IMR-90 (cell line): ENCODE measurements around the gene SV2C. TPM values are rescaled to one million over a fixed set of nuclear protein-coding genes. Genes with fewer than 3 reads are reported as not detected.

Source experiments
- ATAC-seq: fragments of 200-7000 bp; cut with Tn5 transposase; 2 replicates; pipeline ENCODE4 v1.9.1; 2020; ENCODE audit warnings: low read depth, mild to moderate bottlenecking, moderate library complexity
- BruUV-seq: library from RNA; stranded (reverse); fragments of 400-500 nt; replicated peaks from 2 replicates; lab custom pipeline; 2021; lab: Mats Ljungman, UMichigan
- CTCF ChIA-PET: fragments of 300-600 bp; formaldehyde crosslinking; extraction: SDS; loops from one replicate; lab custom pipeline; 2021; ENCODE audit warnings: antibody characterized with exemption; lab: Yijun Ruan, JAX
- POLR2A ChIA-PET: fragments of 300-600 bp; sonication (Branson Sonifier 250); formaldehyde crosslinking; loops from one replicate; lab custom pipeline; 2022; ENCODE audit warnings: antibody characterized with exemption; ENCODE audit not compliant: unreplicated experiment; lab: Charles Lee
- DNase-seq: peaks from one replicate; pipeline ENCODE4 v3.0.0; 2013
- H2AFZ ChIP-seq: replicated peaks from 2 replicates; pipeline ENCODE3; 2013; ENCODE audit warnings: low read length, mild to moderate bottlenecking; ENCODE audit not compliant: poor library complexity
- H2AK5ac ChIP-seq: 2 replicates; pipeline ENCODE4 v1.6.1; 2013; ENCODE audit warnings: low read depth, low read length, inconsistent platforms
- H2AK9ac ChIP-seq: replicated peaks from 2 replicates; pipeline ENCODE3; 2013; ENCODE audit warnings: mild to moderate bottlenecking, low read depth, low read length, moderate library complexity; ENCODE audit not compliant: poor library complexity
- H2BK120ac ChIP-seq: 2 replicates; pipeline ENCODE4 v1.6.1; 2013; ENCODE audit warnings: low read depth, low read length, inconsistent platforms
- H2BK15ac ChIP-seq: 3 replicates; pipeline ENCODE4 v1.6.1; 2013; ENCODE audit warnings: low read depth, low read length, inconsistent platforms
- H2BK20ac ChIP-seq: 2 replicates; pipeline ENCODE4 v1.6.1; 2013; ENCODE audit warnings: low read depth, mild to moderate bottlenecking, inconsistent platforms, low read length, moderate library complexity
- H2BK5ac ChIP-seq: 2 replicates; pipeline ENCODE4 v1.6.1; 2013; ENCODE audit warnings: mild to moderate bottlenecking, low read depth, low read length, inconsistent platforms; ENCODE audit not compliant: poor library complexity, severe bottlenecking
- H3K14ac ChIP-seq: replicated peaks from 2 replicates; pipeline ENCODE4 v1.6.1; 2013; ENCODE audit warnings: low read depth, low read length, inconsistent platforms
- H3K18ac ChIP-seq: 2 replicates; pipeline ENCODE4 v1.6.1; 2013; ENCODE audit warnings: low read depth, low read length, control low read depth
- H3K23ac ChIP-seq: 2 replicates; pipeline ENCODE4 v1.6.1; 2013; ENCODE audit warnings: low read depth, low read length, inconsistent platforms
- H3K27ac ChIP-seq: 2 replicates; pipeline ENCODE4 v1.5.1; 2013; ENCODE audit warnings: mild to moderate bottlenecking, control low read depth, low read length; ENCODE audit not compliant: insufficient read depth
- H3K27me3 ChIP-seq: 2 replicates; pipeline ENCODE4 v1.6.1; 2013; ENCODE audit warnings: low read length; ENCODE audit not compliant: control insufficient read depth, insufficient read depth
- H3K36me3 ChIP-seq: 2 replicates; pipeline ENCODE4 v1.6.1; 2013; ENCODE audit warnings: low read length, mixed read lengths; ENCODE audit not compliant: control insufficient read depth, insufficient read depth
- H3K4ac ChIP-seq: 2 replicates; pipeline ENCODE4 v1.6.1; 2013; ENCODE audit warnings: low read depth, low read length, inconsistent platforms
- H3K4me1 ChIP-seq: 2 replicates; pipeline ENCODE4 v1.6.1; 2013; ENCODE audit warnings: low read length, mixed read lengths; ENCODE audit not compliant: control insufficient read depth, insufficient read depth
- H3K4me2 ChIP-seq: 2 replicates; pipeline ENCODE4 v1.6.1; 2013; ENCODE audit warnings: low read depth, mild to moderate bottlenecking, control low read depth, low read length, moderate library complexity
- H3K4me3 ChIP-seq: 2 replicates; pipeline ENCODE4 v1.5.1; 2013; ENCODE audit warnings: low read depth, mild to moderate bottlenecking, control low read depth, low read length, moderate library complexity; ENCODE audit not compliant: insufficient read depth
- H3K56ac ChIP-seq: 2 replicates; pipeline ENCODE4 v1.6.1; 2013; ENCODE audit warnings: low read length, inconsistent platforms; ENCODE audit not compliant: insufficient read depth; ENCODE audit errors: extremely low read depth
- H3K79me1 ChIP-seq, 2 experiments: 2 replicates each; pipeline ENCODE4 v1.6.1; 2013; ENCODE audit warnings: low read length in 2 of 2, inconsistent platforms in 1 of 2, low read depth in 1 of 2
- H3K9ac ChIP-seq: 2 replicates; pipeline ENCODE4 v1.6.1; 2013; ENCODE audit warnings: low read depth, low read length, control low read depth
- H3K9me1 ChIP-seq: 2 replicates; pipeline ENCODE4 v1.6.1; 2013; ENCODE audit warnings: low read length, inconsistent platforms; ENCODE audit not compliant: insufficient read depth
- H3K9me3 ChIP-seq: 2 replicates; pipeline ENCODE4 v1.6.1; 2013; ENCODE audit warnings: low read length; ENCODE audit not compliant: control insufficient read depth, insufficient read depth
- H4K20me1 ChIP-seq: 2 replicates; pipeline ENCODE4 v1.6.1; 2013; ENCODE audit warnings: low read length, inconsistent platforms; ENCODE audit not compliant: insufficient read depth
- H4K5ac ChIP-seq: 2 replicates; pipeline ENCODE4 v1.6.1; 2013; ENCODE audit warnings: mild to moderate bottlenecking, low read depth, low read length, control low read depth
- H4K8ac ChIP-seq, 2 experiments: 2 replicates each; pipeline ENCODE4 v1.6.1; 2013; ENCODE audit warnings: low read depth in 2 of 2, low read length in 2 of 2, control low read depth in 1 of 2, inconsistent platforms in 1 of 2
- H4K91ac ChIP-seq: 2 replicates; pipeline ENCODE4 v1.6.1; 2013; ENCODE audit warnings: low read depth, low read length, inconsistent platforms; ENCODE audit not compliant: insufficient read depth
- BHLHE40 ChIP-seq: fragments of 150-350 bp; IDR thresholded peaks from 2 replicates; pipeline ENCODE4 v1.6.1; 2016; ENCODE audit warnings: mild to moderate bottlenecking, low read depth, low read length
- CEBPB ChIP-seq: IDR thresholded peaks from 2 replicates; pipeline ENCODE4 v1.6.1; 2012; ENCODE audit warnings: low read depth, low read length, improper control_type of control experiment
- CHD1 ChIP-seq: IDR thresholded peaks from 2 replicates; pipeline ENCODE4 v1.6.1; 2012; ENCODE audit warnings: low read depth, low read length, improper control_type of control experiment
- FOS ChIP-seq: fragments of 150-350 bp; IDR thresholded peaks from 2 replicates; pipeline ENCODE4 v1.6.1; 2016; ENCODE audit warnings: low read depth, low read length
- MAFK ChIP-seq: IDR thresholded peaks from 2 replicates; pipeline ENCODE4 v1.6.1; 2012; ENCODE audit warnings: low read depth, low read length, improper control_type of control experiment
- MXI1 ChIP-seq: IDR thresholded peaks from 2 replicates; pipeline ENCODE4 v1.6.1; 2012; ENCODE audit warnings: low read depth, mild to moderate bottlenecking, low read length, moderate library complexity, borderline replicate concordance
- NFE2L2 ChIP-seq: fragments of 150-350 bp; IDR thresholded peaks from 2 replicates; pipeline ENCODE4 v1.6.1; 2016; ENCODE audit warnings: low read depth, mild to moderate bottlenecking, low read length
- POLR2A ChIP-seq: IDR thresholded peaks from 2 replicates; pipeline ENCODE4 v1.6.1; 2012; ENCODE audit warnings: mild to moderate bottlenecking, low read depth, low read length
- RAD21 ChIP-seq: IDR thresholded peaks from 2 replicates; pipeline ENCODE4 v1.6.1; 2012; ENCODE audit warnings: low read length, improper control_type of control experiment
- RCOR1 ChIP-seq: IDR thresholded peaks from 2 replicates; pipeline ENCODE4 v1.6.1; 2012; ENCODE audit warnings: mild to moderate bottlenecking, low read length, improper control_type of control experiment; ENCODE audit not compliant: insufficient replicate concordance
- SMC3 ChIP-seq: fragments of 150-350 bp; IDR thresholded peaks from 2 replicates; pipeline ENCODE4 v1.6.1; 2016; ENCODE audit warnings: low read depth, mild to moderate bottlenecking, antibody characterized with exemption, low read length, moderate library complexity
- WGBS, 2 experiments: methylation state at CpG; one replicate each; pipeline versions ENCODE4 v1.1.5 to v1.1.7; 2013; ENCODE audit warnings: missing lambda C conversion rate in 2 of 2; ENCODE audit not compliant: insufficient read length in 1 of 2; ENCODE audit errors: extremely low coverage in 2 of 2; 5-methylcytosine and 5-hydroxymethylcytosine counted together
- dilution Hi-C: fragments of 300-500 bp; cut with HindIII; formaldehyde crosslinking; loops from one replicate; pipeline ENCODE4 v1.14.3; 2018; ENCODE audit warnings: low sequenced_read_pairs; ENCODE audit not compliant: unreplicated experiment
- in situ Hi-C: fragments of 300-500 bp; cut with MboI; formaldehyde crosslinking; loops from 3 replicates; pipeline ENCODE4 v1.14.3; 2019; ENCODE audit warnings: low sequenced_read_pairs, inconsistent platforms, mixed read lengths
- intact Hi-C: fragments of 100-400 bp; cut with micrococcal nuclease; formaldehyde crosslinking; loops from 2 replicates; pipeline ENCODE4 v1.10.0; 2022
- polyA plus RNA-seq, 3 experiments: library from polyadenylated mRNA; depleted of rRNA; stranded (reverse); fragments of >200 nt; gene quantifications; 2 replicates each; pipeline ENCODE4 v1.2.3, GENCODE V29; 2012; ENCODE audit warnings: low replicate concordance in 1 of 3
- total RNA-seq: library from RNA; depleted of rRNA; stranded (reverse); fragments of >200 nt; gene quantifications from 2 replicates; pipeline ENCODE4 v1.2.3, GENCODE V29; 2012
- TF ChIP-seq, protein P1 (sequence below): conservative IDR thresholded peaks from 2 replicates; pipeline ENCODE4 v1.5.1; 2012; ENCODE audit warnings: mild to moderate bottlenecking, low read depth, low read length, improper control_type of control experiment
- TF ChIP-seq, protein P2 (sequence below): fragments of 150-350 bp; IDR thresholded peaks from 2 replicates; pipeline ENCODE4 v1.6.1; 2016; ENCODE audit warnings: low read depth, mild to moderate bottlenecking, low read length, moderate library complexity, borderline replicate concordance
- TF ChIP-seq, protein P3 (sequence below): fragments of 150-350 bp; IDR thresholded peaks from 2 replicates; pipeline ENCODE4 v1.6.1; 2017; ENCODE audit warnings: mild to moderate bottlenecking, antibody characterized with exemption, low read length, low read depth

Gene SV2C
- total and polyA plus RNA-seq, 2 of the 4 experiments (the other 2 are of a cell fraction), result not detected

DNA sequence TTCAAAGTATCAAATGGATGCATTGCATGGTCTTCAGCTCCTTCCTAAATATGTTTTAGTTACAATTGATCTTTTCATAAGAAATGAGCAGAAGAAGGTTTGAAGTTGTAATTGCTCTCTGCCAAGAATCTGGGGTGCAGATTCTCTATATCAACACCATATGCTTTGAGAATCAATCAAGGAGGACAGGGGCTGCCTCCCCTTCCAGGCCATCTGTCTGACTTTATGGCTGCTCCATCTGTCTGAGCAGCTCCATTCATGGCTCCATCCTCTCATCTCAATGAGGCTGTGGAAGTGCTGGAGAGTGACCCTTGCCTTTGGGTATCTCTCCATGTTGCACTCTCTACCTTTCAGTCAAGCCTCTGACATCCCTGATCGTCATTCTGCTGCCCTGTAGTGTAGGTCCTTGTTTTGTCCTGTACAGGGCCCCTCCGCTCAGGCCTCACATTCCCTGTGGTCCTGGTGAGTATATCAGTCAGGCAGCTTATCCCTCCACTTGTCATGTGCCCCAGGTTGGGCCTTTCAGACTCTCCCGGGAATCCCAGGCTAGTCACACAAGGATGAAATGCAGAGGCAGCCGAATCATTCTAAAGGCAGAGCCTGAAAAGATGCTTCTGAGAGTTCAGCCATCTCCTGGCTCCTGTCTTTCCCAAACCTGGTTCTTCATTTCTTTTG is 14.0 kb upstream of the SV2C start:
- BruUV-seq, result no TSS peak
- Histone ChIP-seq H3K9me3 (no peaks in the 10 kb centered on the region), H3K56ac (no peak overlapping the region), H2BK15ac (no peak overlapping the region), H3K23ac (no peak overlapping the region), H3K4me2 (no peak overlapping the region), H3K79me1 (no peaks in the 10 kb centered on the region), H4K8ac (no peak overlapping the region), H2BK20ac (no peak overlapping the region), H4K5ac (no peak overlapping the region), H2AK5ac (no peak overlapping the region), H3K9me1 (no peaks in the 10 kb centered on the region), H2BK120ac (no peak overlapping the region), H3K4me1 (no peaks in the 10 kb centered on the region), H3K4me3 (no peak overlapping the region), H3K27ac (no peak overlapping the region), H2BK5ac (no peak overlapping the region), H3K4ac (no peak overlapping the region), H3K36me3 (no peaks in the 10 kb centered on the region), H4K20me1 (no peaks in the 10 kb centered on the region), H4K91ac (no peak overlapping the region), H3K18ac (no peak overlapping the region), H3K27me3 (no peaks in the 10 kb centered on the region), H2AFZ (no peak overlapping the region), H2AK9ac (no peak overlapping the region), H3K14ac (no peak overlapping the region), H3K9ac (no peak overlapping the region)
- DNase-seq (no peak), ATAC-seq (no peak)
- intact Hi-C loops, result no loop called here
- dilution Hi-C loops, result no loop called here
- 67% methylated on average over 1 of the region's 4 CpGs; no CpG with 5 or more reads in 1 of the 2 experiments for WGBS, 2 experiments
- no peak for TF ChIP-seq NFE2L2
- no peak for TF ChIP-seq FOS
- TF ChIP-seq BHLHE40, result no peak
- no peak for TF ChIP-seq RAD21
- TF ChIP-seq SMC3, result no peak
- no peak for TF ChIP-seq MXI1
- TF ChIP-seq, protein P1, sequence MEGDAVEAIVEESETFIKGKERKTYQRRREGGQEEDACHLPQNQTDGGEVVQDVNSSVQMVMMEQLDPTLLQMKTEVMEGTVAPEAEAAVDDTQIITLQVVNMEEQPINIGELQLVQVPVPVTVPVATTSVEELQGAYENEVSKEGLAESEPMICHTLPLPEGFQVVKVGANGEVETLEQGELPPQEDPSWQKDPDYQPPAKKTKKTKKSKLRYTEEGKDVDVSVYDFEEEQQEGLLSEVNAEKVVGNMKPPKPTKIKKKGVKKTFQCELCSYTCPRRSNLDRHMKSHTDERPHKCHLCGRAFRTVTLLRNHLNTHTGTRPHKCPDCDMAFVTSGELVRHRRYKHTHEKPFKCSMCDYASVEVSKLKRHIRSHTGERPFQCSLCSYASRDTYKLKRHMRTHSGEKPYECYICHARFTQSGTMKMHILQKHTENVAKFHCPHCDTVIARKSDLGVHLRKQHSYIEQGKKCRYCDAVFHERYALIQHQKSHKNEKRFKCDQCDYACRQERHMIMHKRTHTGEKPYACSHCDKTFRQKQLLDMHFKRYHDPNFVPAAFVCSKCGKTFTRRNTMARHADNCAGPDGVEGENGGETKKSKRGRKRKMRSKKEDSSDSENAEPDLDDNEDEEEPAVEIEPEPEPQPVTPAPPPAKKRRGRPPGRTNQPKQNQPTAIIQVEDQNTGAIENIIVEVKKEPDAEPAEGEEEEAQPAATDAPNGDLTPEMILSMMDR, result no peak
- no peak for TF ChIP-seq CEBPB
- TF ChIP-seq, protein P2, sequence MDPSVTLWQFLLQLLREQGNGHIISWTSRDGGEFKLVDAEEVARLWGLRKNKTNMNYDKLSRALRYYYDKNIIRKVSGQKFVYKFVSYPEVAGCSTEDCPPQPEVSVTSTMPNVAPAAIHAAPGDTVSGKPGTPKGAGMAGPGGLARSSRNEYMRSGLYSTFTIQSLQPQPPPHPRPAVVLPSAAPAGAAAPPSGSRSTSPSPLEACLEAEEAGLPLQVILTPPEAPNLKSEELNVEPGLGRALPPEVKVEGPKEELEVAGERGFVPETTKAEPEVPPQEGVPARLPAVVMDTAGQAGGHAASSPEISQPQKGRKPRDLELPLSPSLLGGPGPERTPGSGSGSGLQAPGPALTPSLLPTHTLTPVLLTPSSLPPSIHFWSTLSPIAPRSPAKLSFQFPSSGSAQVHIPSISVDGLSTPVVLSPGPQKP, result no peak
- TF ChIP-seq POLR2A, result no peak
- TF ChIP-seq MAFK, result no peak
- TF ChIP-seq, protein P3, sequence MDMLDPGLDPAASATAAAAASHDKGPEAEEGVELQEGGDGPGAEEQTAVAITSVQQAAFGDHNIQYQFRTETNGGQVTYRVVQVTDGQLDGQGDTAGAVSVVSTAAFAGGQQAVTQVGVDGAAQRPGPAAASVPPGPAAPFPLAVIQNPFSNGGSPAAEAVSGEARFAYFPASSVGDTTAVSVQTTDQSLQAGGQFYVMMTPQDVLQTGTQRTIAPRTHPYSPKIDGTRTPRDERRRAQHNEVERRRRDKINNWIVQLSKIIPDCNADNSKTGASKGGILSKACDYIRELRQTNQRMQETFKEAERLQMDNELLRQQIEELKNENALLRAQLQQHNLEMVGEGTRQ, result no peak
- no peak for TF ChIP-seq RCOR1
- TF ChIP-seq CHD1, result no peak
- ChIA-PET CTCF (interaction anchor here (0.7 kb wide), 1 partner anchor 10 kb away, joined by 3 read pairs; no protein-coding TSS in a partner anchor), POLR2A (no interaction called here)
- in situ Hi-C loops, result no loop called here
